SK-MEL-5 (cell line): ENCODE measurements around the gene NOVA1. TPM values are rescaled to one million over a fixed set of nuclear protein-coding genes. Genes with fewer than 3 reads are reported as not detected.

ENCODE experiments used
- DNase-seq: peaks from one replicate; pipeline ENCODE4 v3.0.0-alpha.2; 2016; ENCODE audit warnings: low read depth, low spot score
- in situ Hi-C: cut with HindIII; loops from 2 replicates; pipeline ENCODE4 v1.10.0; 2016; ENCODE audit warnings: low sequenced_read_pairs, high pct_unique_total_duplicates, low pct_unique_long_range_greater_than_20kb
- total RNA-seq: library from RNA; depleted of rRNA; stranded (reverse); fragments of >200 nt; shearing (Covaris generic); gene quantifications from 2 replicates; pipeline ENCODE4 v1.2.3, GENCODE V29; 2014

Gene NOVA1
- total RNA-seq, 1 experiment from 2014 or later: 2.2 TPM

GRCh38 chr14:26595926-26596542, 1.8 kb downstream of the NOVA1 start:
- no peak for DNase-seq
- in situ Hi-C loops: no loop called here

- no peak for DNase-seq
- in situ Hi-C loops: no loop called here
These were observed 2.9 kb downstream of the NOVA1 start for GRCh38 chr14:26594756-26595545.

GRCh38 chr14:26594148-26594547, 3.7 kb downstream of the NOVA1 start:
- DNase-seq: no peak
- in situ Hi-C loops: no loop called here

GRCh38 chr14:26593357-26593756, 4.5 kb downstream of the NOVA1 start:
- no peak for DNase-seq
- in situ Hi-C loops: no loop called here

GRCh38 chr14:26589925-26590324, 7.9 kb downstream of the NOVA1 start:
- no peak for DNase-seq
- in situ Hi-C loops: no loop called here

GRCh38 chr14:26577711-26578110, 20.1 kb downstream of the NOVA1 start:
- no peak for DNase-seq
- in situ Hi-C loops: no loop called here

GRCh38 chr14:26554069-26554772, 43.6 kb downstream of the NOVA1 start:
- in situ Hi-C loops: no loop called here
- DNase-seq: no peak

DNA sequence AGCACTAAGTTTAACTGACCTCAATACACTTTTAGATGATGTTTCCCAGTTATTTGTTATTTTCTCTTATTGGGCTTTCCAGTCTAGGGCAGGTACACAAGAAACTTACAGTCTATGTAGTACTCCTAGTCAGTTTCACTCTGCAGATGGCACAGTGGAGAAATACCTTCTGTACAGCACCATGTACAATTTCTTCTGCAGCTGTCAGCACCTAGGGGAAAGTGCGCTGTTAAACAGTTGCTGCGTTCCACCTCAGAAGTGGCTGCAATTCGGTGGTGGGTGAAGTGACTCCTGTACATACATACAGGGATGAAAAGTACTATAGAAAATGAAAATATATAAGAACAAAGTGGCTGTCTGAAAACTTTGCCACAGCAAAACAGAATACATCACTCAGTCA, 48.3 kb downstream of the NOVA1 start:
- in situ Hi-C loops: no loop called here
- DNase-seq: no peak

DNA sequence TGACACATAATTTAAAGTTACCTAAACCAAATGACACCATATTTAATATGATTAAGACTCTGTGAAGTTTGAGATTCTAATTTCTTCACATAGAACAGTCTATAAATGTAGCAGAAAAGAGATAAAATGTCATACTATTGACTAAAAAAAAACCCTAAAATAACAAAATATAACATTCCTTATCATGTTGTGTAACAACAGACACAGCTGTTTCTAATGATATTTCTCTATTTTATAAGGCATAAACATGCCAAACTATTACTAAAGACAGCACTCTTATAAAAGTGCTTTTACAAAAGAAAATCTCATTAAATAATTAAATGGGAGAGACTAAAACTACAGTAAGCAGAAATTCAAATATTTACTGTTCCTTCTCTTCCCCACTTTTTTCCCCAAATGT, 49.4 kb downstream of the NOVA1 start:
- DNase-seq: no peak
- in situ Hi-C loops: no loop called here

DNA sequence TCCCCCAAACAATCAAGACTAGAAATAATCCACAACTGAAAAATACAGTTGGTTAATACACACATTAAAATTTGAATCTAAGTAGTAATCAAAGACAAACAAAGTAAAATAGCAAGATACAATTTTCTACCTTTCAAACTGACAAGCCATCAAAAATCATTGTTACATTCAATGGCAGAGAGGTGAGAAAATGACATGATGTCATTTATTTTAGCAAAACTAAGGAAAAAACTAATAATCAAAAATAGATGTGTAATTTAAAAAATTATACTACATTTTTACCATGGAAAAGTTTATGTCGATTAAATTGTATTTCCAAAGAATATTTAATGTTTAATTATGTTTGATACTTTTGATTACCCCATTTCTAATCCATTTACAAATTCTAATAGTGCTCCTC, 59.7 kb downstream of the NOVA1 start:
- in situ Hi-C loops: no loop called here
- no peak for DNase-seq

GRCh38 chr14:26531894-26532293, 65.9 kb downstream of the NOVA1 start:
- DNase-seq: no peak
- in situ Hi-C loops: no loop called here

- no peak for DNase-seq
- in situ Hi-C loops: no loop called here
These were observed 69.2 kb downstream of the NOVA1 start for GRCh38 chr14:26528415-26529182.

DNA sequence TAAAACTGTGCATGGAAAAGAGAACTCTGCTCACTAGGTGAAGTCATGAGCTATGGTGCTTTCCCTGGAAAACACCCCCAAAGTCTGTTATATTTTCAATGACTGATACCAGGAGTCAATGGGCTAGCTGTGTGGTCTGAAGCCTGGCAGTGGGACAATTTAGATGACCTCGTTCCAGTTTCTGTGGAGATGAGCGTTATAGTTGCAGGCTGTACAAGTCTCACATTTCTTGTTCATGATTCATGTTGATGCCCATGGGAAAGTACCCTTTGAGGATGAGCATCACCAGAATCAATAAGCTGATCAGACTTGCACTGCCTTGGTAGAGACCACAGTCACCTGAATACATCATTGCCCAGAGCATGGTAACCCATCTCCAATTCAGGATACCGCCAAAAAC, 70.7 kb downstream of the NOVA1 start:
- in situ Hi-C loops: no loop called here
- DNase-seq: no peak

GRCh38 chr14:26526137-26526536, 71.7 kb downstream of the NOVA1 start:
- in situ Hi-C loops: no loop called here

GRCh38 chr14:26525085-26525484, 72.7 kb downstream of the NOVA1 start:
- DNase-seq: no peak
- in situ Hi-C loops: no loop called here

More at GRCh38 chr14:26526137-26526536, 71.7 kb downstream of the NOVA1 start:
- DNase-seq: no peak

DNA sequence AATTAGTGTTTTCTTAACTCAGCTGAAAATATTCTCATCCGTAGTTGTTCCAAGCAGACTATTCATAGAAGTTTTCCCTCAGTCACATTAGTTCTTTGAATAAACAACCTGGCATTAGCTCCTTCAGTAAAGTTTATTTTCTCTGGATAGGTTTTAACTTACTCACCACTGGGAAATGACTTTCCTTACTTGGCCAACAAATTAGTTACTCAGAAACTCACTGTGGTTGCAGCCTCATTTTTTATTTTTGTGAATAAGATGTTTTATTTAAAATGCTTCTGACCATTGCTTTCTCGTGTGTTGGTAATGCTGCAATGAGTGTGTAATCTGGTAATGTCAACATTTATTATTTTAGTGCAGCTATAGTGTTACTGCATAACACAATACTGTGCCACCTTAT, 74.9 kb downstream of the NOVA1 start:
- no peak for DNase-seq
- in situ Hi-C loops: no loop called here

DNA sequence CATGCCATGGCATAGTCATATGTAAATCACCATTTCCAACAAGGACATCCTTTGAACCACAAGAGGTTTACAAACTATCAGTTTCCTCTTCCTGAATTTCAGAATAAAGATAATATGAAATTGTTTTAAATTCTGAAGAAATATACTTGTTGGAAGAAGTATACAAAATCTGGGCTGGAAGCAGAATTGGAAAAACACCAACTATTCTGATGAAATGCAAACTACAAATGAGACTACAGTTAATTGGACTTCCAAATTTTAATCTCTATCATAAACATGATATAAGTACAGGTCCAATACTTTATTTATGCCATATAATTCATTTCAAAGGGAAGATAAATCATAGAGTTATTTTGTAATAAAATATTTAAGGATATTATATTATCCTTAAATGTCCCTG, 80.1 kb downstream of the NOVA1 start:
- no peak for DNase-seq
- in situ Hi-C loops: no loop called here

DNA sequence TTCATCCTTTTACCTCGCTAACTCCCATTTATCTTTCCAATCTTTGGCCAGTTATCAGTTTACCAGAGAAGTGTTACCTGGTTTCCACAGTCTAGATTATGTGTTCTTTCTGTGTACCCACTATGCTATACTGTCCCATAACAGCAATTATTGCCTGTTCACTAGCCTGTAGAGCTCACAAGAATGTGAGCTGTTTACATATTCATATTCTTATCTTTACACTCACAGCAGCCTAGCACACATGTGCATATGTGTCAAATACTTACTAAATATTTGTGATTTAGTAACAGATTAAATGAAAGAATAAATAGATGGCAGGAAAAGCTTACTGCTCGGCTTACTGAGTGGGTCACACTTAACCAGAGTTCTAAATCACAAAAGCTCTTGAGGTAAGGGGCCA, 97.8 kb downstream of the NOVA1 start:
- no peak for DNase-seq

More for the DNA sequence above, 97.8 kb downstream of the NOVA1 start:
- in situ Hi-C loops: no loop called here
